ENCODE data around the gene RTN4R. TPM values are rescaled to one million over a fixed set of nuclear protein-coding genes. Genes with fewer than 3 reads are reported as not detected.
"Not testable (repeated sequence)": the region's sequence is repeated elsewhere in the genome, so short reads cannot be mapped to it uniquely, and the experiment has no call there.

RTN4R gene
- total RNA-seq, 1 experiment from 2014 or later = 16.3 TPM

DNA sequence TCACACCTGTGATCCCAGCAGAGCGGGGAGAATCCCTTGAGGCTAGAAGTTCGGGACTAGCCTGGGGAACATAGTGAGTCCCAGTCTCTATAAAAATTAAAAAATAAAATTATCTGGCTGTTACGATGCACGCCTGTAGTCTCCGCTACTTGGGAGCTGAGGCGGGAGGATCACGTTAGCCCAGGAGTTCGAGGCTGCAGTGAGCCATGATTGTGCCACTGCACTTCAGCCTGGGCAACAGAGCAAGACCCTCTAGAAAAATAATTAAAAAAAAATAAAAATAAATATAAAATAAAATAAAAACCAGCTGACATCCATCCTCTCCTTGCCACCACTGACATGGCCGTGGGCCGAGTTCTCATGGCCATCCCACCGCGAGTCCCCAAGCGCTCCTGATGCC lies 7.7 kb upstream of the RTN4R start:
- Histone ChIP-seq H3K27me3 (ENCODE audit: control insufficient read depth, insufficient read depth, low read length) (no peaks in the 10 kb centered on the region), H3K27ac (ENCODE audit: low read length) (no peak overlapping the region), H3K4me1 (ENCODE audit: control insufficient read depth, insufficient read depth, low read length) (no peaks in the 10 kb centered on the region), H3K36me3 (ENCODE audit: control insufficient read depth, insufficient read depth, low read length) (no peaks in the 10 kb centered on the region), H3K9me3 (ENCODE audit: control insufficient read depth, insufficient read depth, low read depth, low read length) (no peaks in the 10 kb centered on the region), H3K4me3 (ENCODE audit: low read depth in 2 of 2, low read length in 2 of 2) (no peak overlapping the region)
- TF ChIP-seq TCF7L2 (IDR thresholded peaks at IDR 0.05; ENCODE audit: low read depth, low read length) (no peak), POLR2AphosphoS5 (IDR thresholded peaks at IDR 0.05; ENCODE audit: low read depth, low read length) (no peak), CTCF (IDR thresholded peaks at IDR 0.05) (no peak), SIN3A (IDR thresholded peaks at IDR 0.05; ENCODE audit: borderline replicate concordance, insufficient read depth, low read depth, low read length) (no peak), REST (IDR thresholded peaks at IDR 0.05; ENCODE audit: insufficient read depth in 1 of 2, low read depth in 2 of 2, low read length in 1 of 2) (no peak)
- no TSS peak for BruUV-seq (replicated peaks)
- ChIA-PET CTCF (no interaction called here), POLR2A (no interaction called here)
- intact Hi-C loops (cut with micrococcal nuclease; ENCODE audit: unreplicated experiment) = no loop called here
- DNase-seq (ENCODE audit: low read depth, low spot score) (no peak), ATAC-seq (no peak)
- in situ Hi-C loops (cut with HindIII; ENCODE audit: low pct_unique_long_range_greater_than_20kb, low sequenced_read_pairs) = no loop called here

DNA sequence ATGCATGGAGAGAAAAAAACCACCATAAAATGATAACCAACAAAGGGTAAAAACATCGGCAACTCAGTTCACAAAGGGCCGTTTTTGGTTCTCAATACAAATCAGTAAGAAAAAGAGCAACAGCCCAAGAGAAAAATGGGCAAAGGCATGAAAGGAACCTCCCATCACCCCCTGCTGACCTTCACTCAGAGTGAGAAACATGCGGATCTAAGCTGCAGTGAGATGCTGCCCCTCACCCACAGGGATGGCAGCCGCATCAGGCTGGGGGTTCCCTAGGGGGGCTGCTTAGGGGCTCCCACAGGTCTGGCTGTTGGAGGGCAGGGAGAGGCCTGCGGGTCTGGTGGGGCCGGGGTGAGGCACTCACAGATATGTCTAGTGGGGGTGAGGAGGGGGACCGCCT lies 7.2 kb upstream of the RTN4R start:
- POLR2A ChIA-PET; BruUV-seq (replicated peaks); CTCF ChIA-PET; H3K27ac ChIP-seq (ENCODE audit: low read length); H3K4me1 ChIP-seq (ENCODE audit: control insufficient read depth, insufficient read depth, low read length); in situ Hi-C loops (cut with HindIII; ENCODE audit: low pct_unique_long_range_greater_than_20kb, low sequenced_read_pairs); H3K36me3 ChIP-seq (ENCODE audit: control insufficient read depth, insufficient read depth, low read length); DNase-seq (ENCODE audit: low read depth, low spot score); ATAC-seq; intact Hi-C loops (cut with micrococcal nuclease; ENCODE audit: unreplicated experiment); H3K9me3 ChIP-seq (ENCODE audit: control insufficient read depth, insufficient read depth, low read depth, low read length); H3K27me3 ChIP-seq (ENCODE audit: control insufficient read depth, insufficient read depth, low read length); H3K4me3 ChIP-seq (ENCODE audit: low read depth in 2 of 2, low read length in 2 of 2): not testable (repeated sequence)

DNA sequence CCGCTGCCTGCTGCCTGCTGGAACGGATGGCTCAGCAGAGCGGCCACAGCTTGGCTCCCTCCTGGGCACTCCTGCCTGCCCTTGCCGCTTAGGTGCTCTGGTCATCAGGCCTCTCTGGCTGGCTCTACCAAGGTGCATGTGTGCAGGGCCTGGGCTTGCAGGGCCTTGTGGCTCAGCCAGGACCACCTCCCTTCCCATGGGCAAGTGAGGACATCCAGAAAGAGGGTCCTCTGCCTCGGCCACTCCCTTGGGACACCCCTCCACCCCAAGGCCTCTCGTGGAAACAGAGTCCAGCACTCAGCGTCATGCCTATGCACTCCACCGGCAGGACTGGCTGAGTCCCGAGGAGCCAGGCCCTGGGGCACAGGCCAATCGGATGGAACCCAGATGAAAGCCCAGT lies 6.3 kb upstream of the RTN4R start:
- intact Hi-C loops (cut with micrococcal nuclease; ENCODE audit: unreplicated experiment); H3K27me3 ChIP-seq (ENCODE audit: control insufficient read depth, insufficient read depth, low read length); in situ Hi-C loops (cut with HindIII; ENCODE audit: low pct_unique_long_range_greater_than_20kb, low sequenced_read_pairs); DNase-seq (ENCODE audit: low read depth, low spot score); H3K36me3 ChIP-seq (ENCODE audit: control insufficient read depth, insufficient read depth, low read length); BruUV-seq (replicated peaks); H3K4me1 ChIP-seq (ENCODE audit: control insufficient read depth, insufficient read depth, low read length); POLR2A ChIA-PET; H3K27ac ChIP-seq (ENCODE audit: low read length); H3K9me3 ChIP-seq (ENCODE audit: control insufficient read depth, insufficient read depth, low read depth, low read length); H3K4me3 ChIP-seq (ENCODE audit: low read depth in 2 of 2, low read length in 2 of 2); ATAC-seq; CTCF ChIA-PET: not testable (repeated sequence)

Data from Panc1 (cell line).